ENCODE measurements around the gene TM4SF18.

- TF ChIP-seq POLR2A (IDR thresholded peaks at IDR 0.05) (no peak), CTCF (IDR thresholded peaks at IDR 0.05) (no peak)
Observed at GRCh38 chr3:149284034-149284433, 49.4 kb downstream of the TM4SF18 start.

Data from thyroid gland (tissue), 4 donors.